KMS-11 (cell line): ENCODE data around the gene SLC1A4.

Source experiments
- H2AFZ ChIP-seq: fragments of 200-600 bp; sonication (generic); 2 replicates; pipeline ENCODE4 v1.6.1; 2016; ENCODE audit warnings: antibody characterized with exemption, mixed run types, low read depth
- H3K27ac ChIP-seq: fragments of 200-600 bp; sonication (generic); 2 replicates; pipeline ENCODE4 v1.6.1; 2016; ENCODE audit warnings: mild to moderate bottlenecking, mixed run types
- H3K27me3 ChIP-seq: fragments of 200-600 bp; sonication (generic); 2 replicates; pipeline ENCODE4 v1.6.1; 2017; ENCODE audit warnings: mild to moderate bottlenecking, low read depth, mixed run types, moderate library complexity; ENCODE audit not compliant: insufficient read depth
- H3K36me3 ChIP-seq: fragments of 200-600 bp; sonication (generic); 2 replicates; pipeline ENCODE4 v1.6.1; 2017; ENCODE audit warnings: mild to moderate bottlenecking, mixed run types; ENCODE audit not compliant: insufficient read depth
- H3K4me1 ChIP-seq: fragments of 200-600 bp; sonication (generic); 2 replicates; pipeline ENCODE4 v1.6.1; 2016; ENCODE audit warnings: mild to moderate bottlenecking, low read depth, mixed run types; ENCODE audit not compliant: poor library complexity, severe bottlenecking
- H3K4me2 ChIP-seq: fragments of 200-600 bp; sonication (generic); 2 replicates; pipeline ENCODE4 v1.7.0; 2016; ENCODE audit warnings: mild to moderate bottlenecking, mixed run types
- H3K4me3 ChIP-seq: fragments of 200-600 bp; sonication (generic); IDR thresholded peaks from 2 replicates; pipeline ENCODE4 v1.6.1; 2017; ENCODE audit warnings: low read depth, low read length, mixed read lengths; ENCODE audit not compliant: insufficient read depth
- H3K79me2 ChIP-seq: fragments of 200-600 bp; sonication (generic); 2 replicates; pipeline ENCODE4 v1.6.1; 2016; ENCODE audit warnings: low read depth, mixed run types; ENCODE audit not compliant: insufficient read depth
- H3K9ac ChIP-seq: fragments of 200-600 bp; sonication (generic); 2 replicates; pipeline ENCODE4 v1.6.1; 2016; ENCODE audit warnings: mild to moderate bottlenecking, mixed run types
- H4K20me1 ChIP-seq: fragments of 200-600 bp; sonication (generic); 2 replicates; pipeline ENCODE4 v1.6.1; 2016; ENCODE audit warnings: mild to moderate bottlenecking, mixed run types; ENCODE audit not compliant: insufficient read depth
- TF ChIP-seq, protein P1 (sequence below): fragments of 200-600 bp; sonication (generic); conservative IDR thresholded peaks from 2 replicates; pipeline ENCODE4 v1.6.1; 2017; ENCODE audit warnings: low read depth, mild to moderate bottlenecking, antibody characterized with exemption, low read length, moderate library complexity, mixed read lengths

Gene SLC1A4

DNA sequence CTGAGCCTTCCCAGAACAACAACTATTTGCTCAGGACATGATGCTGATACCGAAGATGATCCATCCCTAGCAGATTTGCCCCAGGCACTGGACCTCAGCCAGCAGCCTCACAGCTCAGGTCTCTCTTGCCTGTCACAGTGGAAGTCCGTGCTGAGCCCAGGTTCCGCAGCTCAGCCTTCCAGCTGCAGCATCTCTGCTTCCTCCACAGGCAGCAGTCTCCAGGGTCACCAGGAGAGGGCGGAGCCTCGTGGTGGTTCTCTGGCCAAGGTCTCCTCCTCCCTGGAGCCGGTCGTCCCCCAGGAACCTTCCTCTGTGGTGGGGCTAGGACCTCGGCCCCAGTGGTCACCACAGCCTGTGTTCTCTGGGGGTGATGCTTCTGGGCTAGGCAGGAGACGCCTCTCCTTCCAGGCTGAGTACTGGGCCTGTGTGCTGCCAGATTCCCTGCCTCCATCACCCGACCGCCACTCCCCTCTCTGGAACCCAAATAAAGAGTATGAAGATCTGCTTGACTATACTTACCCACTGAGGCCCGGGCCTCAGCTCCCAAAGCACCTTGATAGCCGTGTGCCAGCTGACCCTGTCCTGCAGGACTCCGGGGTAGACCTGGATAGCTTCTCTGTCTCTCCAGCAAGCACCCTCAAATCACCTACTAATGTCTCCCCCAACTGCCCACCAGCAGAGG lies 82.4 kb downstream of the SLC1A4 start:
- Histone ChIP-seq H4K20me1 (no peaks in the 10 kb centered on the region), H3K4me2 (no peak overlapping the region), H3K4me3 (no peak overlapping the region), H3K27ac (no peak overlapping the region), H3K27me3 (no peaks in the 10 kb centered on the region), H3K36me3 (no peaks in the 10 kb centered on the region), H3K79me2 (no peaks in the 10 kb centered on the region; the same call in 1 of the 2 replicates), H2AFZ (no peak overlapping the region), H3K4me1 (peaks cover 12% of the 10 kb centered on the region), H3K9ac (no peak overlapping the region)
- TF ChIP-seq, protein P1, sequence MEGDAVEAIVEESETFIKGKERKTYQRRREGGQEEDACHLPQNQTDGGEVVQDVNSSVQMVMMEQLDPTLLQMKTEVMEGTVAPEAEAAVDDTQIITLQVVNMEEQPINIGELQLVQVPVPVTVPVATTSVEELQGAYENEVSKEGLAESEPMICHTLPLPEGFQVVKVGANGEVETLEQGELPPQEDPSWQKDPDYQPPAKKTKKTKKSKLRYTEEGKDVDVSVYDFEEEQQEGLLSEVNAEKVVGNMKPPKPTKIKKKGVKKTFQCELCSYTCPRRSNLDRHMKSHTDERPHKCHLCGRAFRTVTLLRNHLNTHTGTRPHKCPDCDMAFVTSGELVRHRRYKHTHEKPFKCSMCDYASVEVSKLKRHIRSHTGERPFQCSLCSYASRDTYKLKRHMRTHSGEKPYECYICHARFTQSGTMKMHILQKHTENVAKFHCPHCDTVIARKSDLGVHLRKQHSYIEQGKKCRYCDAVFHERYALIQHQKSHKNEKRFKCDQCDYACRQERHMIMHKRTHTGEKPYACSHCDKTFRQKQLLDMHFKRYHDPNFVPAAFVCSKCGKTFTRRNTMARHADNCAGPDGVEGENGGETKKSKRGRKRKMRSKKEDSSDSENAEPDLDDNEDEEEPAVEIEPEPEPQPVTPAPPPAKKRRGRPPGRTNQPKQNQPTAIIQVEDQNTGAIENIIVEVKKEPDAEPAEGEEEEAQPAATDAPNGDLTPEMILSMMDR, result no peak

DNA sequence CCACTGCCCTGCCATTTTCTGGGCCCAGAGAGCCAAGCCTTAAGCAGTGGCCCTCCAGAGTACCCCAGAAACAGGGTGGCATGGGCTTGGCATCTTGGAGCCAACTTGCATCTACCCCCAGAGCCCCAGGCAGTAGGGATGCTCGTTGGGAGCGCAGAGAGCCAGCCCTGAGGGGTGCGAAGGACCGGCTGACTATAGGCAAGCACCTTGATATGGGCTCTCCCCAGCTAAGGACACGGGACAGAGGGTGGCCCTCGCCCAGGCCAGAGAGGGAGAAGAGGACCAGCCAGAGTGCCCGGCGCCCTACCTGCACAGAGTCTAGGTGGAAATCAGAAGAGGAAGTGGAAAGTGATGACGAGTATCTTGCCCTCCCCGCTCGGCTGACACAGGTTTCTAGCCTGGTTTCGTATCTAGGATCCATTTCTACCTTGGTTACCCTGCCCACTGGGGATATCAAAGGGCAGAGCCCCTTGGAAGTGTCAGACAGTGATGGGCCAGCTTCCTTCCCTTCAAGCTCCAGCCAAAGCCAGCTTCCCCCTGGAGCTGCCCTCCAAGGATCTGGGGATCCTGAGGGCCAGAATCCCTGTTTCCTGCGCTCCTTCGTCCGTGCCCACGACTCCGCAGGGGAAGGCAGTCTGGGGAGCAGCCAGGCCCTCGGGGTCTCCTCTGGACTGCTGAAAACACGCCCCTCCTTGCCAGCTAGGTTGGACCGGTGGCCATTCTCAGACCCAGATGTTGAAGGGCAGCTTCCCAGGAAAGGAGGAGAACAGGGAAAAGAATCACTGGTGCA lies 83.2 kb downstream of the SLC1A4 start:
- no peak overlapping the region for H3K4me2 ChIP-seq
- H3K4me3 ChIP-seq, result no peak overlapping the region
- no peaks in the 10 kb centered on the region for H3K27me3 ChIP-seq
- TF ChIP-seq, protein P1, result no peak
- H3K79me2 ChIP-seq, result no peaks in the 10 kb centered on the region
- no peak overlapping the region for H3K27ac ChIP-seq
- H3K9ac ChIP-seq, result no peak overlapping the region
- no peaks in the 10 kb centered on the region for H3K36me3 ChIP-seq
- no peaks in the 10 kb centered on the region for H4K20me1 ChIP-seq
- H2AFZ ChIP-seq, result no peak overlapping the region
- H3K4me1 ChIP-seq, result peaks cover 6% of the 10 kb centered on the region
